KMS-11 (cell line): Measurements from ENCODE around the gene STX1B.

Experiments
- H2AFZ ChIP-seq: fragments of 200-600 bp; sonication (generic); 2 replicates; pipeline ENCODE4 v1.6.1; 2016; ENCODE audit warnings: antibody characterized with exemption, mixed run types, low read depth
- H3K27ac ChIP-seq: fragments of 200-600 bp; sonication (generic); 2 replicates; pipeline ENCODE4 v1.6.1; 2016; ENCODE audit warnings: mild to moderate bottlenecking, mixed run types
- H3K27me3 ChIP-seq: fragments of 200-600 bp; sonication (generic); 2 replicates; pipeline ENCODE4 v1.6.1; 2017; ENCODE audit warnings: mild to moderate bottlenecking, low read depth, mixed run types, moderate library complexity; ENCODE audit not compliant: insufficient read depth
- H3K36me3 ChIP-seq: fragments of 200-600 bp; sonication (generic); 2 replicates; pipeline ENCODE4 v1.6.1; 2017; ENCODE audit warnings: mild to moderate bottlenecking, mixed run types; ENCODE audit not compliant: insufficient read depth
- H3K4me1 ChIP-seq: fragments of 200-600 bp; sonication (generic); 2 replicates; pipeline ENCODE4 v1.6.1; 2016; ENCODE audit warnings: mild to moderate bottlenecking, low read depth, mixed run types; ENCODE audit not compliant: poor library complexity, severe bottlenecking
- H3K4me2 ChIP-seq: fragments of 200-600 bp; sonication (generic); 2 replicates; pipeline ENCODE4 v1.7.0; 2016; ENCODE audit warnings: mild to moderate bottlenecking, mixed run types
- H3K4me3 ChIP-seq: fragments of 200-600 bp; sonication (generic); IDR thresholded peaks from 2 replicates; pipeline ENCODE4 v1.6.1; 2017; ENCODE audit warnings: low read depth, low read length, mixed read lengths; ENCODE audit not compliant: insufficient read depth
- H3K79me2 ChIP-seq: fragments of 200-600 bp; sonication (generic); 2 replicates; pipeline ENCODE4 v1.6.1; 2016; ENCODE audit warnings: low read depth, mixed run types; ENCODE audit not compliant: insufficient read depth
- H3K9ac ChIP-seq: fragments of 200-600 bp; sonication (generic); 2 replicates; pipeline ENCODE4 v1.6.1; 2016; ENCODE audit warnings: mild to moderate bottlenecking, mixed run types
- H4K20me1 ChIP-seq: fragments of 200-600 bp; sonication (generic); 2 replicates; pipeline ENCODE4 v1.6.1; 2016; ENCODE audit warnings: mild to moderate bottlenecking, mixed run types; ENCODE audit not compliant: insufficient read depth
- TF ChIP-seq, protein P1 (sequence below): fragments of 200-600 bp; sonication (generic); conservative IDR thresholded peaks from 2 replicates; pipeline ENCODE4 v1.6.1; 2017; ENCODE audit warnings: low read depth, mild to moderate bottlenecking, antibody characterized with exemption, low read length, moderate library complexity, mixed read lengths

STX1B gene

DNA sequence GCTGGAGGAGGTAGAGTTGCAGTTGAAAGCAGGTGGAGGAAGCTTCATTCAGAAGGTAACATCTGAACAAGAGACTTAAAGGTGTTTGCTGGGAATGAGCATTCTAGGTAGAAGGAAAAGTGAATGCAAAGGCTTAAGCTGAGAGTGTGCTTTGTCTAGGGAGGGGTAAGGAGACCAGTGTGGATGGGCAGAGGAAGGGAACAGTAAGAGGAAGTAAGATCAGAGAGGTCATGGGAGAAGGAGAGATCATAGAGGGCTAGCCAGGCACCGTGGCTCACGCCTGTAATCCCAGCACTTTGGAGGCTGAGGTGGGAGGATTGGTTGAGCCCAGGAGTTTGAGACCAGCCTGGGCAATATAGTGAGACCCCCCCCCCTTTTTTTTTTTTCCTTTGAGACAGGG lies 26.3 kb upstream of the STX1B start:
- Histone ChIP-seq H3K79me2 (no peaks in the 10 kb centered on the region; the same call in 1 of the 2 replicates), H3K4me2 (no peak overlapping the region), H2AFZ (no peak overlapping the region), H4K20me1 (no peaks in the 10 kb centered on the region), H3K27ac (no peak overlapping the region), H3K9ac (no peak overlapping the region), H3K4me1 (peaks cover 15% of the 10 kb centered on the region), H3K27me3 (no peaks in the 10 kb centered on the region), H3K4me3 (no peak overlapping the region), H3K36me3 (no peaks in the 10 kb centered on the region)
- TF ChIP-seq, protein P1, sequence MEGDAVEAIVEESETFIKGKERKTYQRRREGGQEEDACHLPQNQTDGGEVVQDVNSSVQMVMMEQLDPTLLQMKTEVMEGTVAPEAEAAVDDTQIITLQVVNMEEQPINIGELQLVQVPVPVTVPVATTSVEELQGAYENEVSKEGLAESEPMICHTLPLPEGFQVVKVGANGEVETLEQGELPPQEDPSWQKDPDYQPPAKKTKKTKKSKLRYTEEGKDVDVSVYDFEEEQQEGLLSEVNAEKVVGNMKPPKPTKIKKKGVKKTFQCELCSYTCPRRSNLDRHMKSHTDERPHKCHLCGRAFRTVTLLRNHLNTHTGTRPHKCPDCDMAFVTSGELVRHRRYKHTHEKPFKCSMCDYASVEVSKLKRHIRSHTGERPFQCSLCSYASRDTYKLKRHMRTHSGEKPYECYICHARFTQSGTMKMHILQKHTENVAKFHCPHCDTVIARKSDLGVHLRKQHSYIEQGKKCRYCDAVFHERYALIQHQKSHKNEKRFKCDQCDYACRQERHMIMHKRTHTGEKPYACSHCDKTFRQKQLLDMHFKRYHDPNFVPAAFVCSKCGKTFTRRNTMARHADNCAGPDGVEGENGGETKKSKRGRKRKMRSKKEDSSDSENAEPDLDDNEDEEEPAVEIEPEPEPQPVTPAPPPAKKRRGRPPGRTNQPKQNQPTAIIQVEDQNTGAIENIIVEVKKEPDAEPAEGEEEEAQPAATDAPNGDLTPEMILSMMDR: no peak

DNA sequence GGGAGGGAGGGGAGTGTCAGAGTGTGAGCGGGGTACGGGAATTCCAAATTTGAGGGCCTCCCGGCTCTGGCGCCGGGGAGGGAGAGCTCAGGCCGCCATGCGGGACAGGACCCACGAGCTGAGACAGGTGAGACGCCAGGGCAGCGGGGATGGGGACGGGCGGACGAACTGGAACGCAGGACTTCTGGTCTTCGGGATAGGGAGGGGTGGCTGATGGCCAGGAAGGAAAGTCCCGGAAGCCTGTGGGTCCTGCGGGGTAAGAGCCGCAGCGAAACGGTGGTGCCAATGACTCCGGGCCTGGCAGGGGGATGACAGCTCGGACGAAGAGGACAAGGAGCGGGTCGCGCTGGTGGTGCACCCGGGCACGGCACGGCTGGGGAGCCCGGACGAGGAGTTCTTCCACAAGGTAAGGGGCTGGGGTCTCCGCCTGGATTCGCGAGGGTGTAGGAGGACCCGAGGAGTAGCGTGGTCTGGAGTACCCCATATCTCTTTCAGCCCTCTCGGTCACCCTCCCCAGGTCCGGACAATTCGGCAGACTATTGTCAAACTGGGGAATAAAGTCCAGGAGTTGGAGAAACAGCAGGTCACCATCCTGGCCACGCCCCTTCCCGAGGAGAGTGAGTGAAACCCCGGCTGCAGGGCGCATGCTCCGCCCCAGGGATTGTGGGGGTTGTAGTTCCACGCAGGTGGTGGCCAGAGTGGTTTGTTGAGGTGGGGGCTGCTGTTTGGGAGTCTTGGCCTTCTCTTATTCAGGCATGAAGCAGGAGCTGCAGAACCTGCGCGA lies 23.5 kb upstream of the STX1B start:
- TF ChIP-seq, protein P1: no peak
- Histone ChIP-seq H3K79me2 (no peaks in the 10 kb centered on the region; the same call in 1 of the 2 replicates), H3K4me3 (no peak overlapping the region), H3K27ac (peak overlapping the region; percentile 29), H3K4me1 (peaks cover 15% of the 10 kb centered on the region), H3K9ac (peak overlapping the region; percentile 64), H3K36me3 (no peaks in the 10 kb centered on the region), H3K4me2 (peak overlapping the region; percentile 67), H4K20me1 (no peaks in the 10 kb centered on the region), H3K27me3 (no peaks in the 10 kb centered on the region), H2AFZ (peak overlapping the region; percentile 97; the same call in 1 of the 2 replicates)

DNA sequence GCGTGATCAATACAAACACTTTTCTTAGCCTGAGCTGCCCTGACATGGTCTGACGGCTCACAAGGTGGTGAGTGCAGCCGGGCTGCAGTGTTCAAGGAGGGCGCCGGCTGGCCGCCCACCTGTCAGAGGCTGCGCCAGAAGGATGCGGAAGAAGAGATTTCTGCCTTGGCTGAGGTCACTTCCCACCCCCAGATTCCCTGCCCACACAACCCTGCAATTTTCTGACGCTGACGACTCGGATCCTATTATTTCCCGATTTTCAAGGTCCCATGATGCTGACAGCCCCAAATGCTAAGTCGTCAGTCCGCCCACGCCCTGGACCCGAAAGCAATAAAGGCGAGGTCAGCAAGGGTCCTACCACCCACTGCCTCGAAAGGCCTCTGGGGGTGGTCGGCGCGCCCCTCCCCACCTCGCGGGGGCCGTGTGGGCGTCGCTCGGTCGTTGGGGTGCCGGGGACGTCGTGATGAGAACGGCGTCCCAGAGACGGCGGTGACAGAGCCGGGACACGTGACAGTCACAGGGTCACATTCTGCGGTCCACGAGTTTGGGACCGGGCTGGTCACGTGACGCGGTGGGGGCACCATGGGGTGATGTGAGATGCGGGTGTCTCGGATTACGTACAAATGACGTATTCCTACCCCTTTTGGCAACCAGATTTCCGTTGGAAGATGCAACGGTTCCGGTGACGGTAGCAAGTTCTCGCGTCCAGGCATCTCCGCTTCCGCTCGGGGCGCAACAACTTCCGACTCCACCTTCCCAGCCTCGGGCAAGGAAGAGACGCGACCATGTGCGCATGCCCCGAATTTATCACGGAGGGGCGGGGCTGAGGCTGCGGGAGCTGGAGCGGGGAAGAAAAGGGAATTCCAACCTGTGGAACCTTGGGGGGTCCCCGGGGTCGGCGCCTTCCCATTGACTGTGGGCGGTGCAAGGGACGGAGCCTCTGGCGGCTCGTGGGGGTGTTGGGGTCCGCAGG lies 22.6 kb upstream of the STX1B start, which contains the start of gene STX4:
STX4 (plus strand) TSS at position 823 of the 973 bp plus-strand sequence. CDS start 248 bp downstream, outside the sequence.
- no peaks in the 10 kb centered on the region for H4K20me1 ChIP-seq
- no peaks in the 10 kb centered on the region for H3K27me3 ChIP-seq
- H3K4me2 ChIP-seq: peak within 1 kb of the TSS; percentile 79
- peak within 1 kb of the TSS; percentile 97 for H2AFZ ChIP-seq
- no peaks in the 10 kb centered on the region; the same call in 1 of the 2 replicates for H3K79me2 ChIP-seq
- H3K9ac ChIP-seq: peak within 1 kb of the TSS; percentile 64
- no peak within 1 kb of the TSS for H3K4me3 ChIP-seq
- peaks cover 15% of the 10 kb centered on the region for H3K4me1 ChIP-seq
- no peaks in the 10 kb centered on the region for H3K36me3 ChIP-seq
- TF ChIP-seq, protein P1: no peak
- H3K27ac ChIP-seq: peak within 1 kb of the TSS; percentile 40

DNA sequence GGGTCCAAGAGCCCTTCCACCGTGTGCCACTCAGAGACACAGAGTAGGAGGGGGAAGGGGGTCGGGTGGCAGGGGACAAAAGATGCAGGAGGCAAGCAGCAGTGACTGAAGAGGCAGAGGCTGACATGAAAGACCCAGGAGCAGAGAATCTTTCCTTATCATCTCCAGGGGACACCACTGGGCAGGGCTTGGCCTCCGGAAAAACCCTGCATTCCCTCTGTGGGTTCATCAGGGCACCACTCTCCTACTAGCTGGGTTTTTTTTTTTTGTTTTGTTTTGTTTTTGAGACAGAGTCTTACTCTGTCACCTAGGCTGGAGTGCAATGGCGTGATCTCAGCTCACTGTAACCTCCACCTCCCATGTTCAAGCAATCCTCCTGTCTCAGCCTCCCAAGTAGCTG lies 20.8 kb upstream of the STX1B start:
- TF ChIP-seq, protein P1: no peak
- H3K36me3 ChIP-seq: no peaks in the 10 kb centered on the region
- H3K4me3 ChIP-seq: no peak overlapping the region
- no peak overlapping the region for H2AFZ ChIP-seq
- H3K27ac ChIP-seq: no peak overlapping the region
- H3K4me1 ChIP-seq: peaks cover 15% of the 10 kb centered on the region
- no peak overlapping the region for H3K9ac ChIP-seq
- H3K4me2 ChIP-seq: no peak overlapping the region
- no peaks in the 10 kb centered on the region for H4K20me1 ChIP-seq
- H3K79me2 ChIP-seq: no peaks in the 10 kb centered on the region; the same call in 1 of the 2 replicates
- H3K27me3 ChIP-seq: no peaks in the 10 kb centered on the region
